H1 (cell line): ENCODE results near the gene PIK3R3. TPM values are rescaled to one million over a fixed set of nuclear protein-coding genes. Genes with fewer than 3 reads are reported as not detected.

Source experiments
- CTCF ChIA-PET: fragments of 300-600 bp; sonication (Branson Sonifier 250); formaldehyde crosslinking; loops from one replicate; lab custom pipeline; 2021; ENCODE audit not compliant: partially characterized antibody; lab: Charles Lee
- POLR2A ChIA-PET: fragments of 300-600 bp; sonication (Branson Sonifier 250); formaldehyde crosslinking; loops from one replicate; lab custom pipeline; 2021; ENCODE audit warnings: inconsistent platforms; ENCODE audit not compliant: partially characterized antibody; lab: Charles Lee
- DNase-seq, 2 experiments: peaks; one replicate each; pipeline versions ENCODE4 v3.0.0 to v3.0.0-alpha.2; 2010 to 2022; ENCODE audit warnings: low spot score in 2 of 2, low read depth in 1 of 2, mixed read lengths in 1 of 2
- FAIRE-seq: peaks from 2 replicates; lab custom pipeline; 2011; peaks lifted over from hg19 to GRCh38; lab: Jason Lieb, UNC
- H2AFZ ChIP-seq: 2 replicates; pipeline ENCODE4 v1.8.1; 2012; ENCODE audit warnings: low read length, inconsistent platforms
- H2AK5ac ChIP-seq: 2 replicates; pipeline ENCODE4 v1.6.1; 2013; ENCODE audit warnings: low read depth, low read length
- H2BK120ac ChIP-seq: replicated peaks from 2 replicates; pipeline ENCODE3; 2013; ENCODE audit warnings: low read depth, low read length, inconsistent platforms
- H2BK12ac ChIP-seq: 2 replicates; pipeline ENCODE4 v1.6.1; 2013; ENCODE audit warnings: low read depth, low read length
- H2BK15ac ChIP-seq: 2 replicates; pipeline ENCODE4 v1.6.1; 2013; ENCODE audit warnings: low read length
- H2BK20ac ChIP-seq: 2 replicates; pipeline ENCODE4 v1.6.1; 2013; ENCODE audit warnings: low read length
- H2BK5ac ChIP-seq: 2 replicates; pipeline ENCODE4 v1.6.1; 2013; ENCODE audit warnings: low read depth, low read length
- H3K14ac ChIP-seq: 2 replicates; pipeline ENCODE4 v1.6.1; 2013; ENCODE audit warnings: inconsistent platforms; ENCODE audit not compliant: insufficient read length
- H3K18ac ChIP-seq: 2 replicates; pipeline ENCODE4 v1.6.1; 2013; ENCODE audit warnings: low read length; ENCODE audit errors: extremely low read depth
- H3K23ac ChIP-seq: 2 replicates; pipeline ENCODE4 v1.6.1; 2013; ENCODE audit warnings: inconsistent platforms; ENCODE audit not compliant: insufficient read length
- H3K23me2 ChIP-seq: 2 replicates; pipeline ENCODE4 v1.6.1; 2013; ENCODE audit warnings: low read depth, low read length
- H3K27ac ChIP-seq: 2 replicates; pipeline ENCODE4 v1.6.1; 2011; ENCODE audit warnings: low read depth, low read length, inconsistent platforms
- H3K27me3 ChIP-seq, 4 experiments: replicated peaks in 1 of 4; 1 replicate in 1 of 4; 2 replicates in 3 of 4; pipeline versions ENCODE4 v1.6.1 to v1.8.1; 2011 to 2013; ENCODE audit warnings: low read length in 3 of 4, mild to moderate bottlenecking in 3 of 4, inconsistent platforms in 2 of 4, mixed read lengths in 2 of 4, moderate library complexity in 1 of 4; ENCODE audit not compliant: control insufficient read depth in 3 of 4, insufficient read depth in 3 of 4; ENCODE audit errors: extremely low read depth in 1 of 4
- H3K36me3 ChIP-seq, 4 experiments: 2 replicates each; pipeline versions ENCODE4 v1.6.1 to v1.8.1; 2011 to 2013; ENCODE audit warnings: mild to moderate bottlenecking in 4 of 4, low read length in 3 of 4, moderate library complexity in 2 of 4, control low read depth in 1 of 4, inconsistent platforms in 1 of 4; ENCODE audit not compliant: insufficient read depth in 4 of 4, control insufficient read depth in 2 of 4
- H3K4ac ChIP-seq: replicated peaks from 2 replicates; pipeline ENCODE3; 2013; ENCODE audit warnings: low read length, low read depth, mixed read lengths, inconsistent platforms; ENCODE audit not compliant: insufficient read length
- H3K4me1 ChIP-seq, 4 experiments: replicated peaks in 1 of 4; 1 replicate in 1 of 4; 2 replicates in 3 of 4; pipeline versions ENCODE4 v1.6.1 to v1.8.1; 2011 to 2013; ENCODE audit warnings: low read length in 3 of 4, inconsistent platforms in 2 of 4, mixed read lengths in 1 of 4; ENCODE audit not compliant: insufficient read depth in 4 of 4, control insufficient read depth in 3 of 4
- H3K4me2 ChIP-seq, 2 experiments: 2 replicates each; pipeline versions ENCODE4 v1.6.1 to v1.8.1; 2011 to 2013; ENCODE audit warnings: low read depth in 2 of 2, low read length in 2 of 2, control low read depth in 1 of 2, inconsistent platforms in 1 of 2, mild to moderate bottlenecking in 1 of 2; ENCODE audit not compliant: insufficient read depth in 1 of 2
- H3K4me3 ChIP-seq, 4 experiments: fragments of 200-600, 300-600 bp in 1 of 4; sonication (generic), shearing (Covaris generic), sonication (Bioruptor Twin) in 1 of 4; 2 replicates each; pipeline versions ENCODE4 v1.5.1 to v1.8.1; 2011 to 2016; ENCODE audit warnings: low read length in 4 of 4, low read depth in 3 of 4, control low read depth in 2 of 4, inconsistent platforms in 2 of 4, mild to moderate bottlenecking in 2 of 4, mixed read lengths in 1 of 4, moderate library complexity in 1 of 4; ENCODE audit not compliant: insufficient read depth in 2 of 4; ENCODE audit errors: extremely low read depth in 1 of 4
- H3K56ac ChIP-seq: replicated peaks from 2 replicates; pipeline ENCODE3; 2013; ENCODE audit warnings: low read depth, mild to moderate bottlenecking, mixed read lengths, low read length, inconsistent platforms; ENCODE audit not compliant: insufficient read length
- H3K79me1 ChIP-seq: 2 replicates; pipeline ENCODE4 v1.6.1; 2013; ENCODE audit warnings: low read depth, low read length, control low read depth
- H3K79me2 ChIP-seq, 2 experiments: 2 replicates each; pipeline versions ENCODE4 v1.6.1 to v1.8.1; 2012 to 2013; ENCODE audit warnings: low read length in 2 of 2, mild to moderate bottlenecking in 2 of 2, inconsistent platforms in 1 of 2; ENCODE audit not compliant: insufficient read depth in 2 of 2, control insufficient read depth in 1 of 2
- H3K9ac ChIP-seq, 4 experiments: replicated peaks in 1 of 4; 1 replicate in 1 of 4; 2 replicates in 3 of 4; pipeline versions ENCODE4 v1.6.1 to v1.8.1; 2011 to 2013; ENCODE audit warnings: low read depth in 3 of 4, low read length in 3 of 4, control low read depth in 2 of 4, mild to moderate bottlenecking in 2 of 4, moderate library complexity in 2 of 4, inconsistent platforms in 1 of 4; ENCODE audit errors: extremely low read depth in 1 of 4
- H3K9me3 ChIP-seq, 2 experiments: 2 replicates each; pipeline versions ENCODE4 v1.6.1 to v1.8.1; 2012 to 2013; ENCODE audit warnings: mild to moderate bottlenecking in 2 of 2, moderate library complexity in 2 of 2, control low read depth in 1 of 2, inconsistent platforms in 1 of 2, low read depth in 1 of 2, low read length in 1 of 2, mixed read lengths in 1 of 2; ENCODE audit not compliant: insufficient read depth in 2 of 2
- H4K20me1 ChIP-seq, 2 experiments: replicated peaks in 1 of 2; 2 replicates each; pipeline versions ENCODE3 to v1.8.1; 2011 to 2013; ENCODE audit warnings: inconsistent platforms in 2 of 2, low read length in 2 of 2, mild to moderate bottlenecking in 1 of 2; ENCODE audit not compliant: insufficient read depth in 2 of 2, control insufficient read depth in 1 of 2
- H4K5ac ChIP-seq: 2 replicates; pipeline ENCODE4 v1.6.1; 2013; ENCODE audit warnings: low read length, low read depth, mixed read lengths, inconsistent platforms; ENCODE audit not compliant: insufficient read length
- H4K8ac ChIP-seq: 2 replicates; pipeline ENCODE4 v1.8.0; 2013; ENCODE audit warnings: mild to moderate bottlenecking, moderate library complexity, low read length, inconsistent platforms; ENCODE audit not compliant: insufficient read depth; ENCODE audit errors: extremely low read depth
- H4K91ac ChIP-seq: replicated peaks from 2 replicates; pipeline ENCODE3; 2013; ENCODE audit warnings: low read length, mixed read lengths, inconsistent platforms; ENCODE audit not compliant: insufficient read length
- ASH2L ChIP-seq: fragments of 200-600, 300-600 bp; sonication (generic); IDR thresholded peaks from one replicate; pipeline ENCODE4 v1.7.1; 2017; ENCODE audit warnings: low read length
- FOSL1 ChIP-seq: IDR thresholded peaks from 2 replicates; pipeline ENCODE4 v1.6.1; 2011; ENCODE audit warnings: mild to moderate bottlenecking, low read depth, low read length, moderate library complexity; ENCODE audit not compliant: insufficient read depth
- KDM1A ChIP-seq: fragments of 200-600, 300-600 bp; sonication (generic); IDR thresholded peaks from 2 replicates; pipeline ENCODE4 v1.7.1; 2016; ENCODE audit warnings: mild to moderate bottlenecking, low read length, borderline replicate concordance
- RFX5 ChIP-seq: IDR thresholded peaks from 2 replicates; pipeline ENCODE4 v1.6.1; 2011; ENCODE audit warnings: low read depth, low read length, improper control_type of control experiment, borderline replicate concordance
- TAF1 ChIP-seq: IDR thresholded peaks from 2 replicates; pipeline ENCODE4 v1.6.1; 2011; ENCODE audit warnings: mild to moderate bottlenecking, low read depth, low read length
- WGBS, 2 experiments: shearing (Covaris generic) in 1 of 2; methylation state at CpG; one replicate each; pipeline versions ENCODE4 v1.1.6 to v1.1.7; 2013 to 2015; ENCODE audit warnings: low lambda C conversion rate in 2 of 2, mixed read lengths in 2 of 2, inconsistent platforms in 1 of 2, low coverage in 1 of 2, missing lambda C conversion rate in 1 of 2; ENCODE audit not compliant: insufficient replicate concordance in 2 of 2, insufficient coverage in 1 of 2, insufficient read length in 1 of 2; ENCODE audit errors: extremely low coverage in 1 of 2, missing lambda C conversion rate in 1 of 2; 5-methylcytosine and 5-hydroxymethylcytosine counted together
- polyA plus RNA-seq, 7 experiments: library from polyadenylated mRNA; depleted of rRNA in 3 of 7; stranded (reverse) in 5 of 7; unstranded in 2 of 7; fragments of >200 nt in 5 of 7; fragments of 200-250 nt in 2 of 7; gene quantifications; 1 replicate in 5 of 7; 2 replicates in 1 of 7; 4 replicates in 1 of 7; pipeline versions ENCODE4 v1.2.1 to v1.2.3, GENCODE V29; 2011 to 2013; ENCODE audit warnings: missing spikeins in 2 of 7, mixed read lengths in 2 of 7
- total RNA-seq: library from RNA; stranded (reverse); fragmentation: NEBNext Ultra II Directional; extraction: Animal tissue kit (Norgen Biotek cat#: 25700); gene quantifications from 2 replicates; pipeline ENCODE4 v1.2.1, GENCODE V29; 2021

The PIK3R3 gene
- total and polyA plus RNA-seq, 2 of the 8 experiments (the other 6 are each of a cell fraction or from before 2014, with no cell fraction given) = 5.3 to 13.6 TPM

- CTCF ChIA-PET = interaction anchor here (0.7 to 4.1 kb wide), 4 partner anchors 13 to 111 kb away, joined by 3 to 15 read pairs (median 4); partner anchors contain the start of gene PIK3R3
- H2BK12ac ChIP-seq = no peak overlapping the region
- H3K23ac ChIP-seq = no peak overlapping the region
- no peak overlapping the region for H3K18ac ChIP-seq
- H2AK5ac ChIP-seq = no peak overlapping the region
- H2BK20ac ChIP-seq = no peak overlapping the region
- no peaks in the 10 kb centered on the region for H3K79me1 ChIP-seq
- H2AFZ ChIP-seq = no peak overlapping the region
- no peaks in the 10 kb centered on the region for H3K23me2 ChIP-seq
- no peak overlapping the region for H2BK5ac ChIP-seq
- 95% methylated on average over 2 of the region's 2 CpGs; no CpG with 5 or more reads in 1 of the 2 experiments for WGBS, 2 experiments
- H3K9me3 ChIP-seq = peaks cover 0 to 3% of the 10 kb centered on the region in 2 experiments; a peak in 3 of 4 replicates
- H2BK120ac ChIP-seq = no peak overlapping the region
- no peaks in the 10 kb centered on the region for H4K20me1 ChIP-seq
- no peak for DNase-seq
- no peak overlapping the region for H3K4ac ChIP-seq
- no peaks in the 10 kb centered on the region for H3K27me3 ChIP-seq
- no peak overlapping the region for H3K27ac ChIP-seq
- TF ChIP-seq RFX5 (no peak), FOSL1 (no peak), ASH2L (no peak), KDM1A (no peak), TAF1 (no peak)
- TF ChIP-seq, all 59 proteins: peak for 0
- Histone ChIP-seq H3K56ac (no peak overlapping the region), H3K14ac (no peak overlapping the region), H3K36me3 (peaks cover 7 to 34% (median 26%) of the 10 kb centered on the region in 4 experiments; a peak in 6 of 8 replicates), H4K8ac (no peak overlapping the region), H4K5ac (no peak overlapping the region), H3K9ac (no peak overlapping the region), H4K91ac (no peak overlapping the region), H3K4me2 (no peak overlapping the region), H3K4me3 (no peak overlapping the region), H3K79me2 (no peaks in the 10 kb centered on the region), H3K4me1 (peaks cover 0 to 4% (median 2%) of the 10 kb centered on the region in 4 experiments; a peak in 5 of 7 replicates), H2BK15ac (no peak overlapping the region)
- POLR2A ChIA-PET = no interaction called here
- FAIRE-seq = no peak
Measured at GRCh38 chr1:46021046-46021996, 111.1 kb downstream of the PIK3R3 start.
